ENCODE results near the gene SH3RF3. TPM values are rescaled to one million over a fixed set of nuclear protein-coding genes. Genes with fewer than 3 reads are reported as not detected.

SH3RF3 gene
- polyA plus RNA-seq, 1 donor = 5.0 TPM

- no peak for DNase-seq
Measured at GRCh38 chr2:109243526-109244303, 114.7 kb downstream of the SH3RF3 start.

- DNase-seq = no peak
Measured at GRCh38 chr2:109244304-109244582, 115.2 kb downstream of the SH3RF3 start.

DNA sequence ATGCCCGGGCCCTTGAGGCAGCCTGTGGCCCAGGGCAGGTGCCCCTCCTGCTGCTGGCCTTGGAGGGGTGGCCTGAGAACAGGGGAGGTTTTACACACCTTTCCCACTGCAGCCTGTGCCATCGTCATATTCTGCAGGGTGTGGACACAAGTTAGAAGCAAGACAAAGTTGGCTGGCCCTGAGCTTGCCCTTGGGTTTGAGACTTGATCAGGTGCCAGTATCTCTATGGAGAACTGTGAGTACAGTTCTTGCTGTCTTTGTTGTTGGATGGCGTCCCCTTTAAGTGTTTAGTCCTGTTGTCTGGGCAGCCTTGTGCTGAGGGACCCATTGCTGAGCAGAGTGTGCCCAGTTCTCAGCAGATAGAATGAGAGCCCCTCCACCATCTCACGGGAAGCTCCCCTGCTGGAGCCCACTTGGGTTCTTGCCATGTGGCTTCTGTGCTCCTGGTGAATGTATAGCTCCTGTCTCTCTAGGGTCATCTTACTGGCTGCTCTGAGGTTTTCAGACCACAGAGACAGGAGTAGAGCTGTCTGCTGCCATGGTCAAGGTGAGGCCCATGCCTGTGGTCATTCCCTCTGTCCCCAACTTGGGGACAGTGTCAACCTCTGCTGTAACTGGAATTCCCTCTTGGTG is 115.9 kb downstream of the SH3RF3 start:
- no peak for DNase-seq

DNA sequence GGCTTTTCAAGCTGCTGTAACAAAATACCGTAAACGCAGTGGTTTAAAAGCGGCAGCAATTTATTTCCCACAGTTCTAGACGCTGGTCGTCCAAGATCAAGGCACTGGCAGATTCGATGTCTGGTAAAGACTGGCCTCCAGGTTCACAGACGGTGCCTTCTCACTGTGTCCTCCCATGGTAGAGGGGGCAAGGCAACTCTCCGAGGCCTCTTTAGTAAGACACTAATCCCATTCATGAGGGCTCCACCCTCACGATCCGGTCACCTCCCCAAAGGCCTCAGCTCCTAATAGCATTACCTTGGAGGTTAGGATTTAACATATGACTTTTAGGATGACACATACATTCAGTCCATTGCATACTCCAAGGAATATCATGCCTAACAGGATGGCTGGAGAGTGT is 117.2 kb downstream of the SH3RF3 start:
- no peak for DNase-seq

- no peak for DNase-seq
Measured at GRCh38 chr2:109246616-109247015, 117.6 kb downstream of the SH3RF3 start.

GRCh38 chr2:109247340-109247739 is 118.3 kb downstream of the SH3RF3 start:
- DNase-seq = no peak

- no peak for DNase-seq
Measured at GRCh38 chr2:109247812-109248211, 118.8 kb downstream of the SH3RF3 start.

DNA sequence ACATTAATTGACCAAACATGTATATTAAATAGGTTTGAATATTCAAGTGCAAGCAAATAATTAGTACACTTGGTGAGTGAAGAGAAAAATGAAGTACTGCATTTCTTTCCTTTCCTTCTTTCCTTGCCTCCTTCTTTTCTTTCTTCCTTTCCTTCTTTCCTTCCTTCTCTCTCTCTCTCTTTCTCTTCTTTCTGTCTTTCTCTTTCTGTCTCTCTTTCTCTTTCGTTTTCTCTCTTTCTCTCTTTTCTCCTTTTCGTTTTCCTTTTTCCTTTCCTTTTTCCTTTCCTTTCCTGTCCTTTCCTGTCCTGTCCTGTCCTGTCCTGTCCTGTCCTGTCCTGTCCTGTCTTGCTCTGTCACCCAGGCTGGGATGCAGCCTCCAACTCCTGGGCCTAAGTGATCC is 119.6 kb downstream of the SH3RF3 start:
- DNase-seq = no peak

DNA sequence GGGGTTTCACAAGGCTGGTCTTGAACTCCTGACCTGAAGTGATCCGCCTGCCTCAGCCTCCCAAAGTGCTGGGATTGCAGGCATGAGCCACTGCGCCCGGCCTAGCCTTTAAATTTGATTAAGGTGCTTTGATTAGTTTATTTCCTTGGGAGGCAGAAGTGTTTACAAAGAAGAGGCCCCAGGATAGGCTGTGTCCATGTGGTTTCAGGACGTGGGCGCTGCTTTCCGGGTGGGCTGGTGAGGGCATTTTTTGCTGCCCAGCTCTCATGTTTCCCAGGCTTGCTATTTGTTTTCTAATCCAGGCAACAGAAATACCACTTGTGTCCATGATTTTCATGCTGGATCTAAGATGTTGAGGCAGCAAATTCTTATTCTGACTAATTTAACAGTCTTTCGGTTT is 124.2 kb downstream of the SH3RF3 start:
- DNase-seq = no peak

DNA sequence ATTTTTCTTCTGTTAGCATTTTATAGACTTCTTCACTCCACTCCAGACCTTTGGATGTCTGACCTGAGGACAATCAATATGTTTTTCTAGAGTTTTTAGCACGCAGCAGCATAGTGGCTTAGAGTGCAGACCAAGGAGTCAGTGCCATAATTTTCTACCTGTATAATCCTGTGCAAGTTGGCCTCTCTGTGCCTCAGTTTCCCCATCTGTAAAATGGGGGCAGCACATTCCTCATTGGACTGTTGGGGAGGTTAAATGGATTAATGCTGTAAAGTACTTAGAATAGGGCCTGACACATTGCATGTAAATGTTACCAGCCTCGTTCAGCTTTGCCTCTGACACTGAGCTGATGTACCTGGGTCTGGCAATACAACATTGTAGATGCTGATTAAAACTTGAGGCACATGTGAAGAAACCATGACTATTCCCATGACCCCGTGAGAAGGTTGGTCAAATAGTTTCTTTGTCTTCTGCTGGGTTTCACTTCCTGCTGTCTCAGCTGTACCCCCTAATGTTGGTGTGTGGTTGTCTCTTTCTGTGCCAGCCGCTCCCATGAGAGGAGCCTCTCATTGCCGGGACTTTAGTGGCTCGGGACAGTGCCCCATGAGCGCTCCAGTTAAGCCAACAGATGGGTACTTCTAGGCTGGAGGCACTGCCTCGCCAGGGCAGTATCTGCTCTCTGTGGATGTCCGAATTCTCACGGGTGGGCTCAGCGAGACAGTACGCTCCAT is 125.3 kb downstream of the SH3RF3 start:
- DNase-seq = no peak

GRCh38 chr2:109255654-109256053 is 126.6 kb downstream of the SH3RF3 start:
- DNase-seq = no peak

- no peak for DNase-seq
Measured at GRCh38 chr2:109256111-109256510, 127.1 kb downstream of the SH3RF3 start.

DNA sequence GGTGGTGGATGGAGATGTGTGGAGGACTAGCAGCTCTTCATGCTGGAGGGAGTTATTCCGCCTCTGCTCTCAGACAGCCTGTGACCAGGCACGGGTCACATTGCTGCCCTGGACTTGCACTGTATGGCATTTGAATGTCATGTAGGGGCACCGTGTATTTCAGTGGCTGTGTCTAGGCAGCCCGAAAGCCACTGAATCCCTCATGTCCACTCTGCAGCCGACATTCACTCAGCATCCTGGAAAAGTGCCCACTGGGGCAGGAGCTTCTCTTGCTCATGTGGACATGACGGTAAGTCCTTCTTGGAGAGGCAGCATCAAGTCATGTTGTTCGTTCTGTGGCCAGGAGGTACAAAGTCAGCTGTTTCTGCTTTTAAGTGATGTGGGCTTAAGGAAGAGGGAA is 127.9 kb downstream of the SH3RF3 start:
- DNase-seq = no peak

DNA sequence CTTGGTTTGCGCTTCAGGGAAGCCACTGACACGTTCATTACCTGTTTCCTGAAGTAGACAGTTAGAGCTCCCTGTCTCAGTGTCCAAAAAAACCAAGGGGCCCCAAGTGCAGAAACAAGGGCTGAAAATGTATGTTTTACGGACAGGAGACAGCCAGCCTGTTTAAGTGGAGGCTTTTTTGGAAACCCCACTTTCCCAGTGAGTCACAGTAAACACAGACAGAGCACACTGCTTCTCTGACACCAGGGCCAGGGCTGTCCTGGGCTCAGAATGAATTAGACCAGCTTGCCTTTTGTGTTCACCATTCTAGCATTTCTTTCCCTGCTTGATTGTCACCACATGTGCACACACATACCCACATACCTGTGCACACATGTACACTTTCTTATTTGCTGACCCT is 128.6 kb downstream of the SH3RF3 start:
- no peak for DNase-seq

DNA sequence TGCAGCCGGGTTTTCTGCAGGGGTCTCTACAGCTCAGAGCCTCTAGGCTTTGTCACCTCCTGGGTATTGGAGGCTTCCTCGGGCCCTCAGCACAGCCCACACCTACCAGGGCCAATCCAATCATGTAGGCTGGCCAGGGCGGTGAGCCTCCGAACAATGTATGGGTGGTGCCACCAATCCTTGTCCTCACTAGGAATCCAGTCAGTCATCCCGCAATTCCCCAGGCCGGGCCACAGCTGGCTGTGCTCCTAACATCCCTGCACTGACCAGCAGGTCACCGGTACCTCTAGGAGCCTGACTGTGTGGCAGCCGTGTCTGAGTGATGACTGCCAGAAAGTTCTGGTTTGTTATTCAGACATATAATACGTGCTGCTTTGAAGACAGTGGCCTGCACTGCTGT is 129.4 kb downstream of the SH3RF3 start:
- no peak for DNase-seq

- DNase-seq = no peak
Measured at GRCh38 chr2:109258905-109259540, 130.0 kb downstream of the SH3RF3 start.

- no peak for DNase-seq
Measured at GRCh38 chr2:109259671-109260070, 130.7 kb downstream of the SH3RF3 start.

GRCh38 chr2:109260116-109260855 is 131.3 kb downstream of the SH3RF3 start:
- no peak for DNase-seq

DNA sequence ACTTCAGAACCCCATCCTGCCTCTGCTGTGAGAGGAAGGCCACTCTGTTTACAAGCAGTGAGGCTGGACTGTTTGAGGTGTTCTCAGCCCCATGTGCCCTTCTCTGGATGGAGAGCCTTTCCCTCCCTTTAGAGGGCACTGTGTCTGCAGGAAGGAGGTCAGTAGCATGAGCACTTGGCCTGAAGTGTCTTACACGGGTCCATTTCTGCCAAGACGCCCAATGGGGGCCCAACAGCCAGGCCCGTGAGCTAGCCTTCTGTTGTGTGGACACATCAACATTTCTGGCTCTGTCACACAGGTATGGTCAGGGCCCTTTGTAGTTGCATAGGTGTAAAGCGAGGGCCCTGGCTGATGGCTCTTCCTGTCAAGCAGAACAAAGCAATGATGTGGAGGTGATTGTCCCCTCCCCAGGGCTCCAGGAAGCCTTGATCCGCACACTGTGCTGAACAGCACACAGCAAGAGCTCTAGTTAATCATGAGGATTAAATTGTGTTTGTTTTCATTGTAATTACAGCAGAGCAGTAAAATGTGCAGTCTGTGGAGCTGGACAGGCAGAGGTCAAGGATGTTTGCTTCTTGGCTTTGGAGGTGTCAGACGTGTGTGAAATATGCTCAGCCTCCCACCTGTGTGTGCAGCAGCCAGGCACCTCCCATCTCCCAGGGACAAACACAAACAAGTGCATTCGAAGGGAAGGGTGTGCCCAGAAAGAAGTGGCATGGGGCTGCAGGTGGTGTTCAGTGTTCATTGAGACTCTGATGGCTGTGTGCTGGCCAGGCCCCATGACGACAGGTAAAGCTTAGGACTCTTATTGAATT is 132.1 kb downstream of the SH3RF3 start:
- no peak for DNase-seq

- DNase-seq = no peak
Measured at GRCh38 chr2:109261906-109262631, 133.1 kb downstream of the SH3RF3 start.

Measured in hindlimb muscle (tissue), 1 donor.